ENCODE measurements around the gene PWWP2B.

GRCh38 chr10:132456881-132457280 is 59.9 kb downstream of the PWWP2B start:
- TF ChIP-seq POLR2A (IDR thresholded peaks at IDR 0.05) (no peak), CTCF (IDR thresholded peaks at IDR 0.05) (no peak)
